Hepatocyte (in vitro differentiated cells): ENCODE results near the gene XPO1. TPM values are rescaled to one million over a fixed set of nuclear protein-coding genes. Genes with fewer than 3 reads are reported as not detected.

Source experiments
- DNase-seq: peaks from one replicate; pipeline ENCODE4 v3.0.0-alpha.2; 2016; ENCODE audit warnings: low spot score
- H2AFZ ChIP-seq: fragments of 200-600 bp; sonication (generic); 2 replicates; pipeline ENCODE4 v1.6.0; 2016; ENCODE audit warnings: antibody characterized with exemption, mild to moderate bottlenecking
- H3K27ac ChIP-seq: fragments of 200-600 bp; sonication (generic); 2 replicates; pipeline ENCODE4 v1.5.1; 2016; ENCODE audit warnings: mild to moderate bottlenecking
- H3K27me3 ChIP-seq: fragments of 200-600 bp; sonication (generic); 2 replicates; pipeline ENCODE4 v1.6.1; 2016
- H3K36me3 ChIP-seq: fragments of 200-600 bp; sonication (generic); replicated peaks from 2 replicates; pipeline ENCODE4 v1.5.1; 2016; ENCODE audit warnings: low read depth; ENCODE audit not compliant: insufficient read depth
- H3K4me1 ChIP-seq: fragments of 200-600 bp; sonication (generic); 2 replicates; pipeline ENCODE4 v1.5.1; 2016; ENCODE audit warnings: mild to moderate bottlenecking, moderate library complexity; ENCODE audit not compliant: insufficient read depth
- H3K4me2 ChIP-seq: fragments of 200-600 bp; sonication (generic); 2 replicates; pipeline ENCODE4 v1.6.0; 2016
- H3K4me3 ChIP-seq: fragments of 200-600 bp; sonication (generic); 2 replicates; pipeline ENCODE4 v1.5.1; 2016; ENCODE audit warnings: mild to moderate bottlenecking
- H3K79me2 ChIP-seq: fragments of 200-600 bp; sonication (generic); 2 replicates; pipeline ENCODE4 v1.6.0; 2017; ENCODE audit warnings: mild to moderate bottlenecking
- H3K9me2 ChIP-seq: fragments of 200-600 bp; sonication (generic); replicated peaks from 2 replicates; pipeline ENCODE4 v1.6.0; 2017; ENCODE audit warnings: mild to moderate bottlenecking; ENCODE audit not compliant: insufficient read depth
- H3K9me3 ChIP-seq: fragments of 200-600 bp; sonication (generic); 2 replicates; pipeline ENCODE4 v1.5.1; 2016; ENCODE audit warnings: low read depth, mild to moderate bottlenecking
- H4K20me1 ChIP-seq: fragments of 200-600 bp; sonication (generic); 2 replicates; pipeline ENCODE4 v1.6.0; 2016; ENCODE audit warnings: mild to moderate bottlenecking; ENCODE audit not compliant: insufficient read depth, poor library complexity, severe bottlenecking
- CTCF ChIP-seq: fragments of 200-600 bp; sonication (generic); IDR thresholded peaks from 2 replicates; pipeline ENCODE4 v1.5.1; 2016; ENCODE audit warnings: antibody characterized with exemption, mild to moderate bottlenecking; ENCODE audit not compliant: poor library complexity
- EZH2 ChIP-seq: fragments of 200-600 bp; sonication (generic); IDR thresholded peaks from 2 replicates; pipeline ENCODE4 v1.6.1; 2016; ENCODE audit warnings: antibody characterized with exemption, mild to moderate bottlenecking, borderline replicate concordance
- EZH2phosphoT487 ChIP-seq: fragments of 200-600 bp; sonication (generic); IDR thresholded peaks from one replicate; pipeline ENCODE4 v1.6.1; 2018; ENCODE audit warnings: antibody characterized with exemption, mild to moderate bottlenecking, low read depth, moderate library complexity; ENCODE audit not compliant: unreplicated experiment, severe bottlenecking
- WGBS: methylation state at CpG from one replicate; pipeline ENCODE4 v1.1.6; 2016; ENCODE audit warnings: low lambda C conversion rate; ENCODE audit errors: missing lambda C conversion rate; 5-methylcytosine and 5-hydroxymethylcytosine counted together
- polyA plus RNA-seq: library from polyadenylated mRNA; unstranded; fragments of >200 nt; fragmentation: Nextera tagmentation; extraction: Ambion mirVana; gene quantifications from 2 replicates; pipeline ENCODE4 v1.2.1, GENCODE V29; 2016
- total RNA-seq: library from RNA; depleted of rRNA; stranded (reverse); fragments of >200 nt; gene quantifications from 2 replicates; pipeline ENCODE4 v1.2.3, GENCODE V29; 2014

The XPO1 gene
- total and polyA plus RNA-seq, 2 experiments from 2014 or later = 44.1 to 151 TPM

- H3K4me3 ChIP-seq = peak overlapping the region; percentile 90
- no peak overlapping the region for H2AFZ ChIP-seq
These were observed 1.4 kb downstream of the XPO1 start for GRCh38 chr2:61536572-61537276.

DNA sequence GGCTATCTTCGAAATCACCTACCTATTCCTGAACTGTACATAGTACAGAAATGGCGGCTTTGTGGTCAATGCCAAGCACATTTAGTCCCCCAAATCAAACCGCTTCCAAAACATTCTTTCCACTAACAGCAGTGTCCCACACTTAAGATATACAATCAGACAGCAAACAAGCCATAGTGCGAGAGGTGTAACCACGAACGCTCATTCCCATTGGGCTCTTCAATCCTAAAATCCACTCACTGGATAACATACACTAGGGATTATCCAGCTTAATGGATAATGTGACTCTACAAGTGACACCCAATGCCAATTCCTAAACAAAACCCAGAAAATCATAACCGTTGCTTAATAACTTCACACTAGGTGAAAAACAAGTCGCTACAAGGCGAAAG lies 2.0 kb downstream of the XPO1 start:
- under 1% methylated on average over 9 of the region's 9 CpGs for WGBS
- Histone ChIP-seq H3K9me2 (no peaks in the 10 kb centered on the region), H4K20me1 (peaks cover 54% of the 10 kb centered on the region), H3K79me2 (peaks cover 59% of the 10 kb centered on the region), H3K4me2 (peak overlapping the region; percentile 83), H3K4me1 (peaks cover 5% of the 10 kb centered on the region), H3K27me3 (no peaks in the 10 kb centered on the region), H3K9me3 (no peaks in the 10 kb centered on the region), H3K36me3 (no peaks in the 10 kb centered on the region), H3K27ac (peak overlapping the region; percentile 95), H2AFZ (no peak overlapping the region), H3K4me3 (peak overlapping the region; percentile 90)
- peak; percentile 16 for DNase-seq
- TF ChIP-seq EZH2 (no peak), CTCF (no peak), EZH2phosphoT487 (no peak)

More at GRCh38 chr2:61536572-61537276, 1.4 kb downstream of the XPO1 start:
- Histone ChIP-seq H3K27me3 (no peaks in the 10 kb centered on the region), H3K36me3 (no peaks in the 10 kb centered on the region), H3K9me3 (no peaks in the 10 kb centered on the region), H4K20me1 (peaks cover 48% of the 10 kb centered on the region), H3K9me2 (no peaks in the 10 kb centered on the region), H3K79me2 (peaks cover 53% of the 10 kb centered on the region), H3K4me1 (peaks cover 5% of the 10 kb centered on the region), H3K4me2 (peak overlapping the region; percentile 83), H3K27ac (peak overlapping the region; percentile 95)
- DNase-seq = peak; percentile 91
- TF ChIP-seq EZH2 = no peak
- TF ChIP-seq EZH2phosphoT487 = no peak
- no peak for TF ChIP-seq CTCF
- WGBS = under 1% methylated on average over 25 of the region's 26 CpGs

DNA sequence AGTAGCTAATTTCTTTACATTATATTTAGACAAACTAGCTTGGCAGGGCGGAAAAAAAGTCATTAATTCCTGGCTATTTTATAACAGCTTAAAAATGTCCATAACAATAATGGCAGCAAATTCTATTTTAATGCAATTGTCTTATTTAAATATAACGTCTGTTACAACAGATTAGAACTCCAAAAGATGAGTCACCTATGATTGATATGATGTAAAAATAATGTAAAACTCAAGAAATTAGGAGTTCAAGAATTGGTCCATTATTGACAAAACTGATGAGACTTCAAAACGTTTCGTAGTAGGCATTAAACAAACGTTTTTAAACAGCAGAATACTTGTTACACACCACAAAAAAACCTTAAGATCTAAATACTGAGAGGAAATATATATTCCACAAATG lies 2.7 kb downstream of the XPO1 start:
- Histone ChIP-seq H2AFZ (no peak overlapping the region), H3K9me3 (no peaks in the 10 kb centered on the region), H3K9me2 (no peaks in the 10 kb centered on the region), H3K27me3 (no peaks in the 10 kb centered on the region), H4K20me1 (peaks cover 61% of the 10 kb centered on the region), H3K79me2 (peaks cover 66% of the 10 kb centered on the region), H3K4me3 (peak overlapping the region; percentile 90), H3K4me1 (peaks cover 5% of the 10 kb centered on the region), H3K36me3 (no peaks in the 10 kb centered on the region), H3K27ac (peak overlapping the region; percentile 95), H3K4me2 (peak overlapping the region; percentile 83)
- TF ChIP-seq EZH2phosphoT487 (no peak), CTCF (no peak), EZH2 (no peak)
- no peak for DNase-seq
- WGBS = 11% methylated on average over 5 of the region's 5 CpGs
